GM10847 (cell line): Measurements from ENCODE around the gene ZNF524.
A peak's percentile ranks its signal among the peaks of the same experiment; 100 is the strongest.

Experiments
- POLR2A ChIP-seq: IDR thresholded peaks from 2 replicates; pipeline ENCODE4 v1.6.1; 2011; ENCODE audit not compliant: insufficient read length; ENCODE audit errors: extremely low read depth

ZNF524 gene

GRCh38 chr19:55621205-55621672, 21.2 kb downstream of the ZNF524 start:
- no peak for TF ChIP-seq POLR2A

GRCh38 chr19:55621673-55622231, 21.7 kb downstream of the ZNF524 start:
- no peak for TF ChIP-seq POLR2A

- no peak for TF ChIP-seq POLR2A
These were observed 22.3 kb downstream of the ZNF524 start for GRCh38 chr19:55622242-55622969.

DNA sequence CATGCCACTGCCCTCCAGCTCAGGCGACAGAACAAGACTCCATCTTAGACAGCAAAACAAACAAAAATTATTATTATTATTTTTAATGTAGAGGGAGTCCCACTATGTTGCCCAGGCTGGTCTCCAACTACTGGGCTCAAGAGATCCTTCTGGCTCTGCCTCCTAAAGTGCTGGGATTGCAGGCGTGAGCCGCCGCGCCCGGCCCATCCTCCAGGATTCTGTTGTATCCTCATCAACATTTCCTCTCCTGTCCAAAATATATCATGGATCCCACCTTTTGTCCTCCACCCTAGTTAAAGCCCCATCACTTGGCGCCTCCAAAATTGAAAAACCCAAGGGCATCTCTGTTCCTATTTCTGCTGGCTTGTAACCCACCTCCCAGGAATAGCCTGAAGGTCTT, 23.0 kb downstream of the ZNF524 start:
- TF ChIP-seq POLR2A = no peak

DNA sequence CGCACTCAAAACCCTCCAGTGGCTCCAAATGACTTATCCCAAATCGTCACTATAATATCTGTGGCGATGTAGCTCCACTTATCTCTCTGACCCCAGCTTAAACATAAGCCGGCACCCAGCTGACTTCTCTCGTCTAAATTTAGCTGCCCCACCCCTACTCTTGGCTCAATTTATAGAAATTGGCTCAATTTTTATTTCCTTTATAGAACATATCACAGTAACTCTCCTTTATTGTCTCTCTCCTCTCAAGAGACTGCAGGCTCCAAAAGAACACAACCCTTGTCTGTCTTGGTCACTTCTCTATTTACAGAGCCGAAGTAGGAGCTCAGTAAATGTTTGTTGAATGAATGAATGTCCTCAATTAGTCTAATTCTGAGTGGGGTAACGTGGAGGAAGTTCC, 23.5 kb downstream of the ZNF524 start:
- TF ChIP-seq POLR2A = no peak

GRCh38 chr19:55624109-55625003, 24.3 kb downstream of the ZNF524 start, which contains the start of gene ZNF784:
ZNF784 (minus strand) TSS chr19:55624566; CDS start chr19:55624561, 5 bp downstream.
- peak; percentile 78 for TF ChIP-seq POLR2A

DNA sequence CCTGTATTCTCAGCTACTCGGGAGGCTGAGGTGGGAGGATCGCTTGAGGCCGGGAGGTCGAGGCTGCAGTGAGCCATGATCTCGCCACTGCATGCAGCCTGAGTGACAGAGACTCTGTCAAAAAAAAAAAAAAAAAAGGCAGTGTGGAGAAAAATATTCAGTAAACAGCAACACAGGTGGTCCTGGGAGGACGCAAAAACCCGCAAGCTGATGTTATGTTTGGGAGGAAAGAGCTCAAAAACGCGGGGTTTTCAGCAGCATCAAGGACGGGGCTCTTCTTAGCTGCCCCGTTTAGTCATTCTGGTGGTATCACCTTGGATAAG, 24.9 kb downstream of the ZNF524 start:
- TF ChIP-seq POLR2A = no peak

- no peak for TF ChIP-seq POLR2A
These were observed 26.3 kb downstream of the ZNF524 start for GRCh38 chr19:55626350-55626749.

DNA sequence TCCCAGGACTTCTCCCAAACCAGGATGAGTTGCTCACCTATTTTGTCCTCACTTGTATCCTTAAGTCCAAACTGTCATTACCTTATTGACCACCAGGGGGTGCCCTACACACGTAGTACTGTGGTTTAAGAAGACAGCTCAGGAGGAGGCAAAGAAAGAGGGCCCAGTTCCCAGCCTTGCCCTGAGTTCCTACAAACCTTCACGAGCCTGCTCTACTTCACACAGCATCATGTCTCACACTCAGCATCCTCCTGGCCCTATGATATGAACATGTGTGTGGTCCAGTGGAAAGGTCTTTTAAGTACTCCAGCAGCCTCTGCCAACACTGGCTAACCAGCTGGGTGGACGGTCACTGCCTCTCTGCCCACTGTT, 32.4 kb downstream of the ZNF524 start:
- TF ChIP-seq POLR2A = no peak

DNA sequence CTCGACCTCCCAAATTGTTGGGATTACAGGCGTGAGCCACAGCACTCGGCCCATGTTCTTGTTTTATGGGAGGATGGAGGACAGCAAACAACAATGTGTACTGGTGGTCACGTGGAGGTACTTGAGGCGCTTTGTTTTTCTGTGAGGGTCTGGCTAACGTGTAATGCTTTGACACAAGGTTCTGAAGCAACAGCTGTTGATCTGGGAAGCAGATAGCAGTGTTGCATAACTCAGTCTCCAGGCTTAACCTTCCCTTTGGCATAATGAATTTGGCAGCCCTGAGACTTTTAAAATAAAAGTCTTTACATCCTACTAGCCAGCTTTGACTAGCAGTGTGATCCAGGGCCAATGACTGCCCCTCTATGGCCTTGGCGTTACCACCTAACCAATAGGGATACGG, 33.8 kb downstream of the ZNF524 start:
- TF ChIP-seq POLR2A = no peak

GRCh38 chr19:55635334-55635717, 35.2 kb downstream of the ZNF524 start:
- TF ChIP-seq POLR2A = no peak

- no peak for TF ChIP-seq POLR2A
These were observed 35.9 kb downstream of the ZNF524 start for GRCh38 chr19:55635856-55636440.

DNA sequence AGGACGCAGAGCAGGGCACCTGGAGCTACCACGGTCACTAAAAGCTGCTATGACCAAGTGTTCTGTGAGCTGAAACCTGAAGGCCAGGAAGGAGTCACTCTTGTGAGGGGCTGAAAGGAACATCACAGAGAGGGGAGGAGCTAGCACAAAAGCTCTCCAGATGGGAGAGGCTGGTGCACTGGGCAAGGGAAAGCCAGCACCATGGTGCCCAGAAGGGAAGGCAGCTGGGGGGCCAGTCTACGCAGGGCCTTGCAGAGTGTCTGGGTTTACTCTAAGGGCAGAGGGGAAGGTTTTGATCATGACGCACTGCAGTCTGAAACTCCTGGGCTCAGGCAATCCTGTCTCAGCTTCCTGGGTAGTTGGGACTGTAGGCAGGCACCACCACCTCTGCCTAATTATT, 36.6 kb downstream of the ZNF524 start:
- TF ChIP-seq POLR2A = no peak

GRCh38 chr19:55637534-55637933, 37.4 kb downstream of the ZNF524 start:
- no peak for TF ChIP-seq POLR2A

DNA sequence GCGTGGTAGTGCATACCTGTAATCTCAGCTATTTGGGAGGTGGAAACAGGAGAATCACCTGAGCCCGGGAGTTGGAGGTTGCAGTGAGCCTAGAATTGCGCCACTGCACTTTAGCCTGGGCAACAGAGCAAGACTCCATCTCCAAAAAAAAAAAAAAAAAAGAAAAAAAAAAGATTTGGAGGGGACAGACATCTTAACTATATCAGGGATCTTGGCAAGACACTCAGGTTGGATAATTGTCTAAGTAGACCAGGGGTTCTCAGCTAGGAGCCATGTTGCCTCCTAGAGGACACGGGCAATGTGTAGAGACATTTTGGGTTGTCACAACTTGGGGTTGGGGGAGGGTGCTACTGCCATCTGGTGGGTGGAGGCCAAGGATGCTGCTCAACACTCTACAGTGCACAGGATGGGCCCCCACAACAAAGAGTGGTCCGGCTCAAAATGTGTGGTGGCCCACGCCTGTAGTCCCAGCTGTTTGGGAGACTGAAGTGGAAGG, 38.8 kb downstream of the ZNF524 start:
- no peak for TF ChIP-seq POLR2A
